22Rv1 (cell line): ENCODE data around the gene CYP27B1.

Experiments used
- H3K27ac ChIP-seq: fragments of 450-650 bp; 2 replicates; pipeline ENCODE4 v1.5.1; 2017
- ZFX ChIP-seq: fragments of 450-650 bp; IDR thresholded peaks from 2 replicates; pipeline ENCODE4 v1.6.1; 2017; ENCODE audit warnings: antibody characterized with exemption, borderline replicate concordance
- TF ChIP-seq, protein P1 (sequence below): fragments of 450-650 bp; IDR thresholded peaks from 2 replicates; pipeline ENCODE4 v1.5.1; 2017; ENCODE audit warnings: mild to moderate bottlenecking

The CYP27B1 gene

DNA sequence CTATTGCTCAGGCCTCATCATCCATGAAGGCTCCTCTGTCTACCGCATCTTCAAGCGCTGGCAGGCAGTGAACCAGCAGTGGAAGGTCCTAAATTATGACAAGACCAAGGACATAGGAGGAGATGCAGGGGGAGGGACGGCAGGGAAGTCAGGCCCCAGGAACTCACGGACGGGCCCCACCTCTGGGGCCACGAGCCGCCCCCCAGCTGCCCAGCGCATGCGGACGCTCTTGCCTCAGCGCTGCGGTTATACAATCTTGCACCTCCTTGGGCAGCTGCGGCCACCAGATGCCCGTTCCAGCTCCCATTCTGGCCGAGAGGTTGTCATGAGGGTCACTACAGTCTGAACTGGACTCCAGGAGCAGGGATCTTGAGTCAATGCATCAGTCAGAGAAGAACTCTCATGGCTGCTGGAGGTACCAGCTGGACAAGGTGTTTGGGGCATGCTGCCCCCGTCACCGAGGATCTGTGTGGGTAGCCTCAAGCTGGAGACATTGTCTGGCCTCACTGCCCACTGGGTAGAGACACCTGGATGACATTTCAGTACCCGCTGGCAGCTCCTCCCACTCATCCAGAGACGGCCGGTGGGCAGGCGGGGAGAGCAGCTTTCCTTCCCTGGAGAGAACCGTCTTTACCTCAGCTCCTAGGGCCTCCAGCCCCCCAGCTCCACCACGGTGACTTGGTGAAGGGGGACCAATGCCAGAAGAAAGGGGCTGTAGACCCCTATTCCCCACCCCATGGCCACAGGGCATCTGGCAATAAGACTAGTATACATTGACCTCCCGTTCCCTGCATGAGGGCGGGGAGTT, 8.1 kb downstream of the CYP27B1 start:
- TF ChIP-seq ZFX = no peak
- TF ChIP-seq, protein P1, sequence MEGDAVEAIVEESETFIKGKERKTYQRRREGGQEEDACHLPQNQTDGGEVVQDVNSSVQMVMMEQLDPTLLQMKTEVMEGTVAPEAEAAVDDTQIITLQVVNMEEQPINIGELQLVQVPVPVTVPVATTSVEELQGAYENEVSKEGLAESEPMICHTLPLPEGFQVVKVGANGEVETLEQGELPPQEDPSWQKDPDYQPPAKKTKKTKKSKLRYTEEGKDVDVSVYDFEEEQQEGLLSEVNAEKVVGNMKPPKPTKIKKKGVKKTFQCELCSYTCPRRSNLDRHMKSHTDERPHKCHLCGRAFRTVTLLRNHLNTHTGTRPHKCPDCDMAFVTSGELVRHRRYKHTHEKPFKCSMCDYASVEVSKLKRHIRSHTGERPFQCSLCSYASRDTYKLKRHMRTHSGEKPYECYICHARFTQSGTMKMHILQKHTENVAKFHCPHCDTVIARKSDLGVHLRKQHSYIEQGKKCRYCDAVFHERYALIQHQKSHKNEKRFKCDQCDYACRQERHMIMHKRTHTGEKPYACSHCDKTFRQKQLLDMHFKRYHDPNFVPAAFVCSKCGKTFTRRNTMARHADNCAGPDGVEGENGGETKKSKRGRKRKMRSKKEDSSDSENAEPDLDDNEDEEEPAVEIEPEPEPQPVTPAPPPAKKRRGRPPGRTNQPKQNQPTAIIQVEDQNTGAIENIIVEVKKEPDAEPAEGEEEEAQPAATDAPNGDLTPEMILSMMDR = no peak
- peak overlapping the region; percentile 14; the same call in 1 of the 2 replicates for H3K27ac ChIP-seq

DNA sequence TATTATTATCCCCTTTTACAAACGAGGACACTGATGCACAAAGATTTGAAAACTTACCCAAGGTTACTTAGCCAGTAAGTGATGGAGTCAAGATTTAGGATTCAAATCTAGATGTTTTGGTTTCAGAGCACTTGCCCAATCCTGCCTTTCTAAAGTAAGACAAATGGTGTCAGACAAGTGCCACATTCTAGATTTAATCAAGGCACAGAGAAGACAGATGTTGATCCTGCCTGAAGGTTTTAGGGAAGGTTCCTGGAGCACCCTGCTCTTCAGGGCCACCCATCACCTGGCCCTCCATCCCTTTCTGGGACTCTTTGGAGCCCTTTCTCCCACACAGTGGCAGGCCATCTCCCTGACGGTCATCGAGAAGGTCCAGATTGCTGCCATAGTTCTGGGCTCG, 9.1 kb downstream of the CYP27B1 start:
- peak overlapping the region; percentile 14; the same call in 1 of the 2 replicates for H3K27ac ChIP-seq
- TF ChIP-seq, protein P1 = no peak
- no peak for TF ChIP-seq ZFX

DNA sequence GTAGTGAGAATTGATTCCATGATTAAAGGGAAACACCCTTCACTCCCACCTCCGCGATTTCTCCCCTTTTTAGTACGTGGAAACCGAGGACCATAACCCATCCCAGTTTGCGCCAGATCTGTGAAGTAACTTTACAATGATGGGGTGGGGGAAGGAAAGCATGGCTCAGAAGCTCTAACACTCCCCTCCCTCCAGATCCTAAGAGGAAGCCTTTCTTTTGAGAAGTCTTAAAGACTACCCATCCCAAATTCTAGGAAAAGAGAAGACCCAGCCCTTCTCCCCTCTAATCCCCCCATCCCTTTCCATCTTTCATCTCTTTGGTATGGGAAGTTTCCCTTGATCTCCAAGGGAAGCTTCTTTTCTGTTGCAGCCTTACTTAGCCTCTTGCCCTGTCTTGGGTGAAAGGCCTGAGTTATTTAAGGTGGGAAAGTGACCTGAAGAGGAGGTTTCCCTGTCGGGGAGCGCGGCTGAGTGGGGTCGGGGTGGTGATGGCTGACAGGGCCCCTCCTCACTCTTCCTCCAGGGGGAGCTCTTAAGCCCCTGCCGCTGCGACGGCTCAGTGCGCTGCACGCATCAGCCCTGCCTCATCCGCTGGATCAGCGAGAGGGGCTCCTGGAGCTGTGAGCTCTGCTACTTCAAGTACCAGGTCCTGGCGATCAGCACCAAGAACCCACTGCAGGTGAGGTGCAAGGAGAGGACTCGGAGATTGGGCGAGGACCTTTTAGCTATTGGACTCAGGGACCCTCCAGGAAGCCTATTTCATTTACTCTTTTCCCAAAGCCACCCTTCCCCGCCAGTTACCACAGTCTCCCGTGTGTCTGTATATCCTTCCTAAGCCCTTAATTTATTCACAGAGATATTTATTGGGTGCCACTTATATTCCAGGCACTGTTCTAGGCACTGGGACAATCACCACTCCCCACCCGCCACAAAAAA, 10.2 kb downstream of the CYP27B1 start:
- H3K27ac ChIP-seq = peak overlapping the region; percentile 91
- TF ChIP-seq, protein P1 = peak; percentile 93
- no peak for TF ChIP-seq ZFX

DNA sequence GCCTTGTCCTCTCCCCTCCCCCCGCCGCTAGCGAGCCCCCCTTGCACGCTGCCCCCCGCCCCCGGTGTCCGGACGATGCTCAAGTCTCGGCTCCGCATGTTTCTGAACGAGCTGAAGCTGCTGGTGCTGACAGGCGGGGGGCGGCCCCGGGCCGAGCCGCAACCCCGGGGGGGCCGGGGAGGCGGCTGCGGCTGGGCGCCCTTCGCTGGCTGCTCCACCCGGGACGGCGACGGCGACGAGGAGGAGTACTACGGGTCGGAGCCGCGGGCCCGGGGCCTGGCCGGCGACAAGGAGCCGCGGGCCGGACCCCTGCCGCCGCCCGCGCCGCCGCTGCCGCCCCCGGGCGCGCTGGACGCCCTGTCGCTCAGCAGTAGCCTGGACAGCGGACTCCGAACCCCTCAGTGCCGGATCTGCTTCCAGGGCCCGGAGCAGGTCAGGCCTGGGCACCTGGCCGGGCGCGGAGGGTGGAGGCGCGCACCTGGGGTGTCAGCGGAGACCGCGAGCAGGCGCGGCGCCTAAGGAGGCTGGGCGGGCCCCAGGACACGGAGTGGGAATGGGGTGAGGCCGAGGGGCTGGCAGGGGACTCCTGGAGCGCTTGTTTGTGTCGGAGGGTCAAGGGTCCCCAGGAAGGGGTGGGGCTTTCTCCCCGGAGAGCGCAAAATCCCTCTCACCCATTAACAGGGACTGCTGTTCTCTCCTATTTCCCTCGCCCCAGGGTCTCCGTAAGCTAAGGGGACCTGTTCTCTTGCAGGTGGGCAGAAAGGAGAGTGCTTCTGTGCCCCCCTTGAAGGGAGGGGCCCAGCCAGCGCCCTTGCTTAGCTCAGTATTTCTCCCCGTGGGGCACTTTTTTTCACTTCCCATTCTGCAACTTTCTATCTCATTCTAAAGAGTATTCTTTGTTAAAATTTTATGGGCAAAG, 11.2 kb downstream of the CYP27B1 start:
- H3K27ac ChIP-seq = peak overlapping the region; percentile 91
- TF ChIP-seq ZFX = no peak
- TF ChIP-seq, protein P1 = no peak

DNA sequence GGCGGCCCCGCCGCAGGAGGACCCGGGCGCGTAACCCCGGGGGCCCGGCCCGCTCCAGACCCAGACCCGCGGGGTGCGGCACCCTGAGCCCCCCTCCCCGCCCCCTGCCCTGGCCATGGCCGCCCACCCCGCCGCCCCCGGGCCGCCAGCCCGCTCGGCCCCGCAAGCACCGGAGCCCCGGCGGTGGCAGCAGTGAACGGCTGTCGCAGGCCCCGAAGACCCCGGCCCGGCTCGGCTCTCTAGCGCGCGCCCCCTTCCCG, 11.8 kb downstream of the CYP27B1 start:
- peak overlapping the region; percentile 91 for H3K27ac ChIP-seq
- TF ChIP-seq ZFX = no peak
- TF ChIP-seq, protein P1 = no peak

DNA sequence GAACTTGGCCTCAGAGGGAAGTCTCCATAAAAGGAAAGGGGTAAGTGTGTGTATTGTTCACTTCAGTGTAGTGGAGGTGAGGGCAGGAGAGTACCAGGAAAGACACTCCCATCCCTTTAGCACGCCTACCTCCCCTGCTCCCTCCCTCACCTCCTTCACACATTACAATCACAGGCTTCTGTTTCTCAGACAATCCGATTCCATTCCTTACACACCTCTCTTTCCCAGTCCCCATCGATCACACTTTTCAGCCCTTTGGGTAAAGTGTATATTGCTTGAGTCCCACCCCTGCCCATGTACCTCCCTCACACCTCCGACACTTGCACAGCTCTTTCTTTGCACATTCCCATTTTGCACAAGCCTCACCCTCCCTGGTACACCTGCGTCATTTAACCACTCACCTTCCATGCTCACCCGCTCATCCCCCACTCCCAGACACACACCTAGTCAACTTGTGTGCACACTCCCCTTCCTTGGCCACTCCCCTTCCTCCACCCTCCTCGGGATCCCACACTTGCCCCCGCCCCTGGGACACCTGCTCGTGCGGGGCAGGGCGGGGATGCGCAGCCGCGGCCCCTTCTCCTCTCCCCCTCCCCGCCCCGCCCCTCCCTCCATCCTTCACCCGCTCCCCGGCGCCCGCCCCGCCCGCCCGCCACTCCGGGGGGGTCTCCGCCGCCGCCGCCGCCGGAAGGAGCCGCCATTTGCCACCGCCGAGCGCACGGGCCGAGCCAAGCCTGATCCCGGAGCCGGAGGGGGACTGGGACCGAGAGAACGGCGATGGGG, 12.3 kb downstream of the CYP27B1 start, which contains the start of gene MARCHF9:
Gene MARCHF9 (plus strand): TSS at position 693 of the 783 bp plus-strand sequence. CDS start 426 bp downstream, outside the sequence.
- H3K27ac ChIP-seq = peak within 1 kb of the TSS; percentile 91
- no peak for TF ChIP-seq ZFX
- TF ChIP-seq, protein P1 = no peak
